ENCODE measurements around the gene OR6C76.
"Not testable (repeated sequence)": the region's sequence is repeated elsewhere in the genome, so short reads cannot be mapped to it uniquely, and the experiment has no call there.

OR6C76 gene

DNA sequence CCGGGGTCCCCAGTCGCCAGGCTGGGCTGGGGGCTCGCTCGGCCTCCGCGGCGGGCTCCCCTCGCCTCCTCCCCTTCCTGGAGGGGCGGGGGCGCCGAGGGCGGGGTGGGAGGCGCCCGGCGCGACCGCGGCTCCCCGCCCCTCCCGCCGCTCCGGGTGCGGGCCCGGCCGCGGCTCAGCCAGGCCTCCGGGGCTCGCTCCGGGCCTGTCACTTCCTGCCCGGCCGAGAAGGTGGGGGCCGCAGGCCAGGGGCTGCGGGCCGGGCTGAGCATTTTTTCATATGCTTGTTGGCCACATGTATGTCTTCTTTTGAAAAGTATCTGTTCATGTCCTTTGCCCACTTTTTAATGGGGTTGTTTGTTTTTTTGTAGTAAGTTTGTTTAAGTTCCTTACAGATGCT is 11.2 kb upstream of the OR6C76 start:
- DNase-seq (ENCODE audit: low read depth); H3K4me3 ChIP-seq (ENCODE audit: control insufficient read depth, low read depth, low read length): not testable (repeated sequence)

DNA sequence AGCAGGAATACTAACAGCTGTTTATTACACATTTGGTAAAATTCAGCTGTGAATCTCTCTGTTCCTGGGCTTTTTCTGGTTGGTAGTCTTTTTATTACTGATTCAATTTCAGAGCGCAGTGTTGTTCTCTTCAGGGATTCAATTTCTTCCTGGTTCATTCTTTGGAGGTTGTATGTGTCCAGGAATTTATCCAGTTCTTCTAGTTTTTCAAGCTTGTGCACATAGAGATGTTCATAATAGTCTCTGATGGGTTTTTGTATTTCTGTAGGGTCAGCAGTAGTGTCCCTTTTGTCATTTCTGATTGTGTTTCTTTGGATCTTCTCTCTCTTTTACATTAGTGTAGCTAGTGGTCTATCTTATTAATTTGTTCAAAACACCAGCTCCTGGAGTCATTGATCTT is 9.1 kb upstream of the OR6C76 start:
- DNase-seq (ENCODE audit: low read depth): no peak
- TF ChIP-seq, protein P1, sequence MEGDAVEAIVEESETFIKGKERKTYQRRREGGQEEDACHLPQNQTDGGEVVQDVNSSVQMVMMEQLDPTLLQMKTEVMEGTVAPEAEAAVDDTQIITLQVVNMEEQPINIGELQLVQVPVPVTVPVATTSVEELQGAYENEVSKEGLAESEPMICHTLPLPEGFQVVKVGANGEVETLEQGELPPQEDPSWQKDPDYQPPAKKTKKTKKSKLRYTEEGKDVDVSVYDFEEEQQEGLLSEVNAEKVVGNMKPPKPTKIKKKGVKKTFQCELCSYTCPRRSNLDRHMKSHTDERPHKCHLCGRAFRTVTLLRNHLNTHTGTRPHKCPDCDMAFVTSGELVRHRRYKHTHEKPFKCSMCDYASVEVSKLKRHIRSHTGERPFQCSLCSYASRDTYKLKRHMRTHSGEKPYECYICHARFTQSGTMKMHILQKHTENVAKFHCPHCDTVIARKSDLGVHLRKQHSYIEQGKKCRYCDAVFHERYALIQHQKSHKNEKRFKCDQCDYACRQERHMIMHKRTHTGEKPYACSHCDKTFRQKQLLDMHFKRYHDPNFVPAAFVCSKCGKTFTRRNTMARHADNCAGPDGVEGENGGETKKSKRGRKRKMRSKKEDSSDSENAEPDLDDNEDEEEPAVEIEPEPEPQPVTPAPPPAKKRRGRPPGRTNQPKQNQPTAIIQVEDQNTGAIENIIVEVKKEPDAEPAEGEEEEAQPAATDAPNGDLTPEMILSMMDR (IDR thresholded peaks at IDR 0.05; ENCODE audit: control insufficient read depth, insufficient read depth, low read depth, low read length, missing control alignments): no peak

DNA sequence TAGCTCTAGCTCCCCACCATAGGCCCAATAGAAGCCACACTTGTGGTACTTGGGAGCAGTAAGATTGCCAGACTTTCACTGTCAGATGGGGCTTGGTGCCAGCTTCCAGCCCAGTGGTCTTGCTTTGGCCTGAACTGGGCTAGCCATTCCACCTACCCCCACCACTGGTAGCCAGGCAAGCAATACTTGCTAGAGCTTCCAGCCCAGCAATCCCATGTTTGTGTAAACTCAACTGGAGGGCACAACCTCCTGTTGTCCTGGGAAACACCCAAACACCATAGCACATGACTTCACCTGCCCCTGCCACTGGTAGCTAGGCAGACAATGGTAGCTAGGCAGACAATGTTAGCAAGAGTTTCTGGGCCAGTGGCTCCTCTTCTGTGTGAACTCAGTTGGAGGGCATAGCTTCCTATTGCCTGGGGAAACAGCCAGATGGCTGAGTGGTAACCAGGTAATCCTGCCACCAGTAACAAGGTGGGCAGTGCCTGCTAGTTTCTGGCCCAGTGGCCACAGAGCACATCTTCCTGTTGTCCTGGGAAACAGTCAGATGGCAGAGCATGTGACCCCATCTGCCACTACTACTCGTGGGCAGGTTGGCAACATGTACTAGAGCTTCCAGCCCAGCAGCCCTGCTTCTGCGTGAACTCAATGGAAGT is 5.6 kb upstream of the OR6C76 start:
- H3K4me3 ChIP-seq (ENCODE audit: control insufficient read depth, low read depth, low read length): no peak overlapping the region
- TF ChIP-seq, protein P1 (IDR thresholded peaks at IDR 0.05; ENCODE audit: control insufficient read depth, insufficient read depth, low read depth, low read length, missing control alignments): no peak
- no peak for DNase-seq (ENCODE audit: low read depth)

More for the DNA sequence above, 9.1 kb upstream of the OR6C76 start:
- H3K4me3 ChIP-seq (ENCODE audit: control insufficient read depth, low read depth, low read length): no peak overlapping the region

DNA sequence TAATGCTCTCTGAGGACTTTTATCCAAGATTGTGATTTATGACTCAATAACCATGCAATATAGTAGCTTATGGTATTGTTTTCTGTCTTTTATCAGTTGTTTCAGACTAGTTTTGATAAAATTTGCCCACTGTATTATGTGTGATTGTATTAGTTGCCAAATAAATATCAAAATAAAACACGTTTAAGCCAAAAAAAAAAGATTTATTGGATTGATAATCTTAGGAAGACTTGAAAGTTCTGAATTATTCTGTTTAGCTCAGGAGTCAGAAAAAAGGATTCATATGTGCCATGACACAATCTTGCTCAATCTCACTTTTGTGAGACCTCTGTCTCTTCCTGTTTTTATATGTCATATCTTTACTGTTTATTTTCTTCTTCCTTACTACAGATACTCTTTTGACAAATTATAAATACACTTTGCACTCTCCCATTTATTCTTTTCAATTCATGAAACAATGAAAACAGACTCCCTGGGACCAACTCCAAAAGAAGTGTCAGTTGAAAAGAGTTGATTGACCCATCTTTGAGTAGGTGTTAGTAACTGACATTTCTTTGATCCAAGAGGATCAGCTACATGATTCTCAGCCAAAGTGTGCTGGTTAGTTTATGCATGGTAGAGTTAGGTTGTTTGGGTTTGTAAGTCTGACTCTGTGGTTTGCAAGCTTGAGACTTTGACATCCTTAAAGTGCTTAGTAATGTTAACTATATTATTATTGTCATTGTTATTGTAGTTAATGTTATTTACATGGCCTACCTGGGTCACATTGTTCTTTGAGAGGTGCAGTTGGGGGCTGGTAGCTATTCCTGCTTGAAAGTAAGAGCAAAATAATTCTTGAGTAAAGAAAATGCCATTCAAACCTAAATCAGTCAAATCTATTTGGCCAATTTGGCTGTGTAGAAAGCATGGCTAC is 2.5 kb downstream of the OR6C76 start:
- no peak overlapping the region for H3K4me3 ChIP-seq (ENCODE audit: control insufficient read depth, low read depth, low read length)
- DNase-seq (ENCODE audit: low read depth): no peak
- TF ChIP-seq, protein P1 (IDR thresholded peaks at IDR 0.05; ENCODE audit: control insufficient read depth, insufficient read depth, low read depth, low read length, missing control alignments): no peak

DNA sequence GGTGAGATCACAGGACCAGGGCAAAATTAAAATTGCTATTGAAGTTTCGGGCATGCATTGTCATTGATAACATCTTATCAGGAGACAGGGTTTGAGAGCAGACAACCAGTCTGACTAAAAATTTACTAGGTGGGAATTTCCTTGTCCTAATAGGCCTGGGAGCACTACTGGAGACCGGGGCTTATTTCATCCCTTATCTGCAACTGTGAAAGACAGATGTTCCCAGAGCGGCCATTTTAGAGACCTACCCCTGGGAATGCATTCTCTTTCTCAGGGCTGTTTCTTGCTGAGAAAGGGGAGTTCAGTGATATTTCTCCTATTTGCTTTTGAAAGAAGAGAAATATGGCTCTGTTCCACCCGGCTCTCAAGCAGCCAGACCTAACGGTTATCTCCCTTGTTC is 15.2 kb downstream of the OR6C76 start:
- not testable (repeated sequence) for DNase-seq (ENCODE audit: low read depth); H3K4me3 ChIP-seq (ENCODE audit: control insufficient read depth, low read depth, low read length)

DNA sequence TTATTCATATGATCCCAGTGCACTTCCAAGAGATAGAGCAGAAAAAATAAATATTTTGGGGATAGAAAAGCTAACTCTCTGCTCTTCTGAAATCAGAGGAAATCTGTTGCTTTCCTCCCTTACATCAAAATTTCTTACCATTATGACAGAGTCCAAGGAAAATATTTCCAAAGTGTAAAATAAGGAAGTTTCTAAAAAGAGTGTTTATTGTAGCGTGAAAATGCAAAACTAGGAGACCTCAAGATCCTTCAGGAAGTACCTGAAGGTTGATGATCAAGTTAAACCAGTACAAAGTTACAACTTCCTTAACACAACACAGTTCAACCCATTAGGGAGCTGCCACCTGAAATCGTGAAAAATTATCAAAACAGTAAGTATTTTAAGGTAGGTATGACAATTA is 17.7 kb downstream of the OR6C76 start, which contains the start of gene OR6C2:
Gene OR6C2, plus strand, starts transcription at position 301 of the 400 bp plus-strand sequence. CDS start 8,138 bp downstream, outside the sequence.
- no peak within 1 kb of the TSS for H3K4me3 ChIP-seq (ENCODE audit: control insufficient read depth, low read depth, low read length)
- TF ChIP-seq, protein P1 (IDR thresholded peaks at IDR 0.05; ENCODE audit: control insufficient read depth, insufficient read depth, low read depth, low read length, missing control alignments): no peak
- no peak for DNase-seq (ENCODE audit: low read depth)

DNA sequence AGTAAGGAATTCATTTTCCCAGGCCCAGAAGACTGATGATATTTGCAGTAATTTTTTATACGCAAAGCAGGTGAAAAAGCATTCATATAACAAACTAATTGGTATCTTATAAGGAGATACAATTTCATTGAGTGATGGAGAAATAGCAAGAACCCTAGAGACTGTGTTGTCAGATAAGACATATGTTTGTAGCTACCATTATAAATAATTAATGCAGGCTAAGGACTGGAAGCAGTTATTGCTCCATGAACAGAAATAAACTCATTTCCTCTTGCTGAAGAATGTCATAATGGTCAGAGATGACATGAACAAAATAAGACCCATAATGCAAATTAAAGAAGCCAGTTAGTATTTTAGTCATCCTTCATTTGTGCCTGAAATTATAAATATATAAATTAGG is 19.3 kb downstream of the OR6C76 start:
- TF ChIP-seq, protein P1 (IDR thresholded peaks at IDR 0.05; ENCODE audit: control insufficient read depth, insufficient read depth, low read depth, low read length, missing control alignments): no peak
- DNase-seq (ENCODE audit: low read depth): no peak
- H3K4me3 ChIP-seq (ENCODE audit: control insufficient read depth, low read depth, low read length): no peak overlapping the region
